ENCODE results near the gene VGLL4. TPM values are rescaled to one million over a fixed set of nuclear protein-coding genes. Genes with fewer than 3 reads are reported as not detected.

Gene VGLL4
- polyA plus RNA-seq, 3 donors from 2014 or later = 11.9 to 44.4 (median 25.6) TPM

DNA sequence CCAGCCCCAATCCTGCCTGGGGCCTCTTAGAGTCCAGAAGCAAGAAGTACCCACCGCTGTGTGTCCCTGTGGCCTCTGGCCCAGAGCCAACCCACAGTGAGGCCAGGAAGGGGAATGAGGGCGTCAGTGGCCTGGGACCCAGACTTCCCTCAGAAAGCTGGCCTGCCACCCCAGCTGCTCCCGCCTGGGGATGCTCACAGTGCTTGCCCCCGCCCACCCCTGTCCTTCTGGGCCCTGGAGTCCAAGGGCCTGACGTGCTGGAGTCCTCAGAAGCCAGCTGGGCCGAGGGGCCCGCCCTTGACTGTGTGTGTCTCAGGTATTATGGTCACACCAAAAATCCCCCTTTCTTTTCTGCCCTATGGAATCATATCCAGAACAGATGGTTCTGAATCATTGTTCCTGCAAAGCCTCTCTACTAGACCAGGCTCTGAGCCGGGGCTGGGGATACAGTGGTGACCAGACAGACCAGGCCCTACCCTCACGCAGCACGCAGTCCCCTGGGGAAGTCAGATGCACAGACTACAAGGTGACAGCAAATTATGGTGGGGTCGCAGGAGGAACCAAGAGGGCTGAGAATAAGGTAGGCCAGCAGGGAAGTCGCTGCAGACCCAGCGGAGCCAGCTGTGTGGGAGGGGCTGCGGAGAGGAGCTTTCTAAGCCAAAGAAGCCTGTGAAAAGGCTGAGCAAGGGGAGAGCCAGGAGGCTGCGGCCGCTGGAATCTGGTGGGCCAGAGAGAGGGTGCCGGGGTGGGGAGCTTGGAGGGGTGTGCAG lies 99.1 kb downstream of the VGLL4 start:
- no peak for DNase-seq
- no peaks in the 10 kb centered on the region for H3K27me3 Mint-ChIP-seq (ENCODE audit: low read depth in 3 of 3)
- H3K4me3 Mint-ChIP-seq = no peak overlapping the region
- H3K4me1 Mint-ChIP-seq = peaks cover 4% of the 10 kb centered on the region in 2 donors
- H3K27ac Mint-ChIP-seq = no peak overlapping the region
- H3K36me3 Mint-ChIP-seq = peaks cover 0 to 3% (median 0%) of the 10 kb centered on the region in 3 donors
- no peaks in the 10 kb centered on the region for H3K9me3 Mint-ChIP-seq

DNA sequence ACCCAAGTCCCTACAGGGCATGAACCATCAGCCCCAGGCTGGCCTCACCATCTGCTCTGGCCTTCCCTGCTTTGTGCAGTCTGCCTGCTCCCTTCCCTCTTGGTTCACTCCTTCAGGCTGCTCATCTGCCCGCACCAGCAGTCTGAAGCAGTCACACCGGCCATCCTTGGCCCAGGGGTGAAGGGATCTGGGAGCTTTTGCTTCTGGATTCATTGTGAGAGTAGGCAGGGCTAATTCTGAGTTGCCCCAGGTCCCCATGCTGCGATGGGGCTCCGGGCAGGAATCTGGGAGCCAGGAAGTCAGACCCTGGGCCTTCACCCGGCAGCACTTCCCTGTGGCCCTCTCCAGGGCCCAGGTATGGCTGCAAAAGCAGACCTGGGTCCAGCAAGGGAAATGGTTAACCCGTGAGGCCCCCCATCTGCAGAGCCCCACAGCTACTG lies 99.7 kb downstream of the VGLL4 start:
- peaks cover 0 to 3% (median 0%) of the 10 kb centered on the region in 3 donors for H3K36me3 Mint-ChIP-seq
- H3K27me3 Mint-ChIP-seq (ENCODE audit: low read depth in 3 of 3) = no peaks in the 10 kb centered on the region
- H3K27ac Mint-ChIP-seq = no peak overlapping the region
- H3K9me3 Mint-ChIP-seq = no peaks in the 10 kb centered on the region
- no peak overlapping the region for H3K4me3 Mint-ChIP-seq
- H3K4me1 Mint-ChIP-seq = peaks cover 0 to 2% of the 10 kb centered on the region in 2 donors
- DNase-seq = no peak

- peaks cover 0 to 3% (median 0%) of the 10 kb centered on the region in 3 donors for H3K36me3 Mint-ChIP-seq
- H3K27ac Mint-ChIP-seq = no peak overlapping the region
- DNase-seq = no peak
- H3K9me3 Mint-ChIP-seq = no peaks in the 10 kb centered on the region
- H3K4me3 Mint-ChIP-seq = no peak overlapping the region
- H3K27me3 Mint-ChIP-seq (ENCODE audit: low read depth in 3 of 3) = no peaks in the 10 kb centered on the region
- peaks cover 0 to 2% of the 10 kb centered on the region in 2 donors for H3K4me1 Mint-ChIP-seq
Observed at GRCh38 chr3:11543141-11543947, 100.4 kb downstream of the VGLL4 start.

- no peak overlapping the region for H3K27ac Mint-ChIP-seq
- peaks cover 0 to 2% (median 0%) of the 10 kb centered on the region in 3 donors for H3K36me3 Mint-ChIP-seq
- peaks cover 0 to 2% of the 10 kb centered on the region in 2 donors for H3K4me1 Mint-ChIP-seq
- no peak for DNase-seq
- H3K4me3 Mint-ChIP-seq = no peak overlapping the region
- no peaks in the 10 kb centered on the region for H3K27me3 Mint-ChIP-seq (ENCODE audit: low read depth in 3 of 3)
- H3K9me3 Mint-ChIP-seq = no peaks in the 10 kb centered on the region
Observed at GRCh38 chr3:11542551-11542950, 101.2 kb downstream of the VGLL4 start.

GRCh38 chr3:11541321-11542303 lies 102.1 kb downstream of the VGLL4 start:
- DNase-seq = no peak

DNA sequence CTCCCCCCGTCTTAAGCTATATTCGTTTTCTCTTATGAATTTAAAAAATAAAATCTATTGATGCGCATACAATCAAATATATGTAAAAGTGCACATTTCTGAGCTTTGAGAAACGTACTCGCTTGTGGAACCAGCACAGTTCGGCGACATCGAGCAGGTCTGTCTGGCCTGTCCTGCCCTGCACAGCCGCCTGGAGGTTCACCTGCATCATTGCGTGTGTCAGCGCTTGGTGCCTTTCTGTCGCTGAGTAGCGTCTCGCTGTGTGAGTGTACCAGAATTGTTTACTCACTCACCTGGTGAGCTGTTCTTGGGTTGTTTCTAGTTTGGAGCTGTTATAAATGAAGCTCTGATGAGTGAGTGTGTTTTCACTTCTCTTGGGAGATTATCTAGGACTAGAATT lies 104.0 kb downstream of the VGLL4 start:
- Mint-ChIP-seq H3K4me3 (no peak overlapping the region), H3K27ac (no peak overlapping the region), H3K27me3 (ENCODE audit: low read depth in 3 of 3) (no peaks in the 10 kb centered on the region), H3K9me3 (no peaks in the 10 kb centered on the region), H3K4me1 (no peaks in the 10 kb centered on the region), H3K36me3 (no peaks in the 10 kb centered on the region)
- no peak for DNase-seq

More at GRCh38 chr3:11541321-11542303, 102.1 kb downstream of the VGLL4 start:
- H3K4me3 Mint-ChIP-seq = no peak overlapping the region
- no peaks in the 10 kb centered on the region for H3K4me1 Mint-ChIP-seq
- H3K36me3 Mint-ChIP-seq = no peaks in the 10 kb centered on the region
- peak overlapping the region in 2 of 6 donors; percentile 24 to 56 for H3K27ac Mint-ChIP-seq
- H3K9me3 Mint-ChIP-seq = no peaks in the 10 kb centered on the region
- no peaks in the 10 kb centered on the region for H3K27me3 Mint-ChIP-seq (ENCODE audit: low read depth in 3 of 3)

- Mint-ChIP-seq H3K27ac (peak overlapping the region in 1 of 6 donors; percentile 60), H3K36me3 (no peaks in the 10 kb centered on the region)
- no peak for DNase-seq
Observed at GRCh38 chr3:11539218-11539617, 104.5 kb downstream of the VGLL4 start.

GRCh38 chr3:11538581-11538980 lies 105.1 kb downstream of the VGLL4 start:
- Mint-ChIP-seq H3K36me3 (no peaks in the 10 kb centered on the region), H3K9me3 (no peaks in the 10 kb centered on the region), H3K4me1 (peaks cover 0 to 1% of the 10 kb centered on the region in 2 donors), H3K27ac (no peak overlapping the region), H3K27me3 (ENCODE audit: low read depth in 3 of 3) (no peaks in the 10 kb centered on the region), H3K4me3 (no peak overlapping the region)
- no peak for DNase-seq

More at GRCh38 chr3:11539218-11539617, 104.5 kb downstream of the VGLL4 start:
- H3K9me3 Mint-ChIP-seq = no peaks in the 10 kb centered on the region
- H3K4me3 Mint-ChIP-seq = no peak overlapping the region
- H3K4me1 Mint-ChIP-seq = no peaks in the 10 kb centered on the region
- no peaks in the 10 kb centered on the region for H3K27me3 Mint-ChIP-seq (ENCODE audit: low read depth in 3 of 3)

GRCh38 chr3:11536936-11537612 lies 106.6 kb downstream of the VGLL4 start:
- Mint-ChIP-seq H3K4me3 (no peak overlapping the region), H3K27ac (no peak overlapping the region), H3K36me3 (peaks cover 0 to 3% (median 2%) of the 10 kb centered on the region in 3 donors), H3K27me3 (ENCODE audit: low read depth in 3 of 3) (peaks cover 0 to 1% (median 0%) of the 10 kb centered on the region in 3 donors), H3K4me1 (peaks cover 0 to 14% of the 10 kb centered on the region in 2 donors), H3K9me3 (no peaks in the 10 kb centered on the region)
- no peak for DNase-seq

DNA sequence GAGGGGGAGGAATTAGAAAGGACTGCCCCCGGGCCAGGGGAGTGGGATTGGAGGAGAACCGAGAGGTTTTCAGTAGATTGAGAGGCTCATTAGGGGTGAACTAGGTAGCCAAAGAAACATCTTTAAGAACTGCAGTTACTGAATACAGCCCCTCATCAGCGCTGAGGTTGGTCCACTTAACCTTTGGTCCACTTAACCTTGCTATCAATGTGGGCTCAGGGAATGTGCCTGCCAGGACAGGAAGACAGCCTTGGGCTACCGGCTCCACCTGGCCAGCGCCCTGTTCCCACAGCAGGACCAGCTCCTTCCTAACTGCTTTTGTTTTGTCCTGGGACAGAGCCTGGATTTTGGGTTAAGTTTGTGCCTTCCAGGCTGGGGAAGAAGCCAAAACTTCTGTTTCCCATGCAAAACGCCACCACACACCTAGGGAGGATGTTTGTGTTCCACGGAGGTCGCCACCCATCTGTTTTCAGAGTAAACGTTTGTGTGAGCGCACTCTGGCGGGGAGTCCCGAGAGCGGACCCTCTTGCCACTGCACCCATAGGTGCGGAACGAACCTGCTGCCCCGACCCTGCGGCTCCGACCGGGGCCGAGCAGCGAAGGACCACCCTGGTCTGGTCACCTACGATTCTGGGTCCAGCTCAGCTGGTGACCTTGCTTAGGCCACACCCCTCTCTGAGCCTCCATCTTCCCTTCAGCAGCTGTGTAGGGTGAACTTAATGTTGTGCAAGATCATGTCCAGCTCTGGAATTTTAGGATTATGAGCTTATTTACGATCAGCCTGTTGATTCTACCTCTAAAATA lies 107.4 kb downstream of the VGLL4 start:
- Mint-ChIP-seq H3K27ac (no peak overlapping the region), H3K4me3 (no peak overlapping the region), H3K9me3 (no peaks in the 10 kb centered on the region), H3K27me3 (ENCODE audit: low read depth in 3 of 3) (peaks cover 0 to 2% (median 0%) of the 10 kb centered on the region in 3 donors), H3K36me3 (peaks cover 0 to 4% (median 3%) of the 10 kb centered on the region in 3 donors), H3K4me1 (peaks cover 0 to 17% of the 10 kb centered on the region in 2 donors)
- DNase-seq = no peak

DNA sequence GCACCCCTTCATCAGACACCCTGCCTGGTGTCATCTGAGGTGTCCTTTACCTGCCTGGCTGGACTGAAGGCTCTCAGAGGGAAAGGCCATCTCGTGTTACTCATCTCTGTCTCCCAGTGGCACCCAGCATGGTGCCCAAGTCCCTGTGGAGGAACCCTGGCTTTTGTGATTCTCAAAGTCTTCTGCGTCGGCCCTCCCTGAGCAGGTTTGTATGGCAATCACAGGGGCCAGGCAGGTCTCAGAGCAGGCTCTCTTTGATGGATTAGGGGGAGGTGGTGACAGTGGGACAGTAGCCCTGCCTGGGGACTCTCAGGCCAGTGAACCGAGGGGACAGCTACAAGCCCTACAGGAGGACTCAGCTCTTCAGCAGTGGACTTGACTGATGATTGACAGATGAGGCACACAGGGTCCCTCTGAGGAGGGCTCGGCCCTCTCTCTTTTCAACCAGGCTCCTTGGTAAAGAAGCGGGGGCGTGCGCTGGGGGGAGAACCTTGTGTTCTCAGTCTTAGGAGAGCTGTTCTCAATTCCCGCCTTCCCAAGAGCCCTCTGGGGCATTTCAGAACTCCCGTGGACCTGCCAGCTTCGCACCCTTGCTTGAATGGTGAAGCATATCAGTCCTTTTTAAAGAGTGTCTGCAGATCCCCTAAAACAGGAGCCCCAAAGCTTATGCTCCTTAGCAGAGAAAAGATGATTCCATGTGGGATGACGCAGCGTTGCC lies 108.3 kb downstream of the VGLL4 start:
- no peak overlapping the region for H3K27ac Mint-ChIP-seq

GRCh38 chr3:11534793-11535101 lies 109.0 kb downstream of the VGLL4 start:
- Mint-ChIP-seq H3K9me3 (no peaks in the 10 kb centered on the region), H3K27ac (peak overlapping the region in 1 of 6 donors; percentile 34), H3K27me3 (ENCODE audit: low read depth in 3 of 3) (peaks cover 0 to 2% (median 0%) of the 10 kb centered on the region in 3 donors), H3K4me1 (peaks cover 0 to 17% of the 10 kb centered on the region in 2 donors), H3K36me3 (peaks cover 0 to 4% (median 3%) of the 10 kb centered on the region in 3 donors), H3K4me3 (no peak overlapping the region)
- no peak for DNase-seq

More for the DNA sequence above, 108.3 kb downstream of the VGLL4 start:
- Mint-ChIP-seq H3K27me3 (ENCODE audit: low read depth in 3 of 3) (peaks cover 0 to 2% (median 0%) of the 10 kb centered on the region in 3 donors), H3K9me3 (no peaks in the 10 kb centered on the region), H3K36me3 (peaks cover 0 to 4% (median 3%) of the 10 kb centered on the region in 3 donors), H3K4me3 (no peak overlapping the region), H3K4me1 (peaks cover 0 to 17% of the 10 kb centered on the region in 2 donors)
- DNase-seq = no peak
